NCI-H524 treated with DMSO at 0.1 percent for 48 hours (cell line): ENCODE measurements around the gene CMYA5.
"Not testable (repeated sequence)": the region's sequence is repeated elsewhere in the genome, so short reads cannot be mapped to it uniquely, and the experiment has no call there.

Experiments used
- DNase-seq: peaks from one replicate; lab custom pipeline; 2025; lab: John Stamatoyannopoulos, UW

Gene CMYA5

DNA sequence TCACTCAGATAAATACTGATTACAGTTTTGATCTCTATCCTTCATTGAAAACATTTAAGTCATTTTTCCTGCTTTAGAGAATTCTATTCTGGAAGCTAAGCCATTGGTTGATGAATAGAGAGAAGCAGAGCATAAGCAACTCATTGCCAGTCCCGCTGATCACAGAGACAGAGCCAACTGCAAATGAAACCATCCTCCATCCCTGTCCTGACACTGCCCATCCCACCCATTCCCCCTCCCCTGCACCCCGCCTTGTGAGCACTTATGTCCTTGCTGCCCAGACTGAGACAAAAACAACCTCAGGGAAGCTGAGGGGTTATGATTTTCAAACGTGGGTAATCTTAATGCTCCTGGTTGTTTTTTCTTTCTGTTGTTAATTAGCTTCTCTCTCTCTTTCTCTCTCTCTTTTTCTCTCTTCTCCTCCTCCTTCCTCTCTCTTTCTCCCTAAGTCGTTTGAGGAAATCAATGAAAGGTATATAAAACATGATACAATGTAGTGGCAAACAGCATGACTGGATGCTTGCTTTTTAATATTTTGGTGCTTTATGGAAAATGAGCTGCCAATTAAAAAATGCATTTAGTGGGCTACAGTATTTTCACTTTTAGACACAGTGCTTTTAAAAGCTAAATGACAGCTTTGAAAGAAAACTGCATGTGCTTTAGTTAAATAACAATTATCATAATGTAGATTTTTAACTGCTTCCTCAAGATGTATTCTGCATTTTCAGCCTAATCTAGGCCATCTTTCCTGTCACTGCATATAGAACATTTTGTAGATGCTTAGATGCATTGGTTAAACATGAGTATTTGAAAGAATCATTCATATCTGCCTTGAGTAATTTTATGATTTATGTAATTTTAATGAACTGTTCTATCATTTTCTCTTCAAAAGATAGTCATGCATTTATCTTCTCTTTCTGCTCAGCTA, 57.3 kb downstream of the CMYA5 start:
- DNase-seq: no peak

DNA sequence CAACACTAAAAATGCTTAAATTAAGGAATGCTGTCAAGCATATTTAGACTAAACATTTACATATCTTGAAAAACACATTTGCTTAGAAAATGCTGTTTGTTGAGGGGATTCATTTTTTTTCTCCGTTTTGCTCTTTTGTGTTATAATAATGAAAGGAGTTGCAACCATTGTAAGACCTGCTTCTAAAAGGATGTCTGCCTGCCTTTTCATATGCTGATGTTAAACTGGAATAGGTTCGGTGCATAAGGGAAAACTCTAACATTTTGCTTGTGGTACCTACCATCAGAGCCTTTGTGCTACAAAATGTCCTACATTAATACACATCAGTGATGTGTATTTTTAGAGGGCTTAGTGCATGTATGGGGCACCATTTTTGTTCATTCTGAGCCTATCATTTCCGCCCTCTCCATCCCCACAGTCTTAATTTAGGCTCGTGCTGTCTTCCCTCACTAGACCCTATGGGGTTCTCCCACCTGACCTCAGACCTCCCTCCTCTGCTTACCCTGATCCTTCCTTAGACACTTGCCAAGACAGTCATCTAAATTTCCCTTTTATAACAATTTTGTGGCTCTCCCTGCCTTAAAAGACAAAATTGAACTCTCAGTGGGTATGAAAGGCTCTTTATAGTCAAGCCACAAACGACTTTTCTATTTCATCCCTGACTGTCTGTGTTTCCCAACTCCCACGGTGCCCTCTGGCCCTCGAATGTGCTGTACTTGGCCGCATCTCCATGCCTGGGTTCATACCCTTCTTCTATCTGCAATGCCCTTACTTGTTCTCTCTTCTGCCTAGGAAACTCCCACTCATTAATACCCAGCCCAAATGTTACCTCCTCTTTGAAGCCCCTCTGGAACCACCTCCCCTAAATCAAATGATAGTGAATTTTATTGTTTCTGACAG, 61.2 kb downstream of the CMYA5 start:
- DNase-seq: no peak

DNA sequence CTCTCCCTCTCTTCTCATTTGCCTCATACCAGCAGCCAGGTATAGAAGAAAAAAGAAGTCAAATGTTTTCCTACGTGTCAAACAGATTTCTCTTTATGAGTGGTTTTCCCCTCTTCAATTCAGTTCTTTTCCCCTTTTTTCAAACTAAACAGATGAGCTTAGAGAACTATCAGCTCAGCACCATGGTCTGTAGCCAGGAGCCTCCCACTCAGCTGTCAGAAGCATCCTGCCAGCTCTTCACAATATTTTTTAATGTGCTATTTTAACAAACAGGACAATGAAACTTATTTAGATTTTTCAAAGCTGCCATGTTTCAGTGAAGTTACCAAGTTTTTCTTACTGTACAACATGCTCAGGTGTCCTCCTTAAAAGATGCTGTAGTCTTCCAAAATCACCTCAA, 63.5 kb downstream of the CMYA5 start:
- DNase-seq: no peak

DNA sequence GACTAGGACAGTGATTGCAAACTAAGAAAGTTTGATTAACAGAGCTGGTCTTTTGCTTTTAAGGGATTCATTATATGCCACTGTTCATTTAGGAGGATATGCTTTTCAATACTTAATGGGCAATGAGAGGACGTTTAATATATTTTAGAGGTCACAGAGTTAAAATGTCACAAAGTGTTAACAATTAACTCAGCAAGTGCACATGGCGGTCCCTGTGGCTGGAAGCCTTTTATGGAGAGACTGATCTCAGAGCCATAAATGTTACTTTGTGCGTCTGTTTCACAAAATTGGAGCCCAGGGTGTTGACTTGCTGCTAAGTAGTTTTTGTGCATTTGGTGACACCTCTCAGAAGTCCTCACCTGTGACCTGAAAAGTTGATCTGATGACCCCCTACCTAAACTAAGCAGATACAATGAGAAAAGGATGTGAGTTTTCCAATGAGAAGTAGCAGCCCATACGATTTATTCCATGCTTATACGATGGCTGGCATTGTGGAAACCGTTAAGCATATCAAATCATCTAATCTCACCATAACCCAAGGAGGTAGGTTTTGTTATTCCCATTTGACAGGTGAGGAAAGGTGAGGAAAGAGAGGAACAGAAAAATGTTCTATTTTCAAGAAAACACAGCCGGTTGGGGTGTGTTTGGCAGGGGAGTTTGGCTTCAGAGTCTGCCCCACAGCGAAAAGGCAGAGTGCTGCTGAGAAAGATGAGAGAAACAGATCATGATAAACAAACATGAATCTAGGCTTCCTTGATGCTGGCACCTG, 64.4 kb downstream of the CMYA5 start:
- DNase-seq: no peak

DNA sequence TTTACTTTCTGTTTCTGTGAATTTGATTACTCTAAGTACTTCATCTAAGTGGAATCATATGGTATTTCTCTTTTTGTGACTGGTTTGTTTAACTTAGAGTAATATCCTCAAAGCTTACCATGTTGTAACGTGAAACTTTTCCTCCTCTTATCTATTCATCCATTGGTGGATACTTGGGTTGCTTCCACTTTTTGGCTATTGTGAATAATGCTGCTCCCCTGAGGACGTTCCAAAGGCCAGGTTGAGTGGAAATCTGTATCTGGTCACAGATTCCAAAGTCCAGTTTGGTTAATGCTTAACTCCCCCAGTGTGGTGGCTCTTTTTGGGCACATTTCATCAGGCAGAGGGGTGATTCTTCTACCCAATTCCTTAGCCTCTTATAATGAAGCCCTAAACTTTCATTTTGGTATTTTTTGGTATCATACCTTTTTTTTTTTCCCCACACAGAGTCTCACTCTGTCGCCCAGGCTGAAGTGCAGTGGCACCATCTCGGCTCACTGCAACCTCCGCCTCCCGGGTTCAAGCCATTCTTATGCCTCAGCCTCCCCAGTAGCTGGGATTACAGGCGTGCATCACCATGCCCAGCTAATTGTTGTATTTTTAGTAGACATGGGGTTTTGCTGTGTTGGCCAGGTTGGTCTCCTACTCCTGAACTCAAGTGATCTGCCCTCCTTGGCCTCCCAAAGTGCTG, 65.4 kb downstream of the CMYA5 start:
- no peak for DNase-seq

DNA sequence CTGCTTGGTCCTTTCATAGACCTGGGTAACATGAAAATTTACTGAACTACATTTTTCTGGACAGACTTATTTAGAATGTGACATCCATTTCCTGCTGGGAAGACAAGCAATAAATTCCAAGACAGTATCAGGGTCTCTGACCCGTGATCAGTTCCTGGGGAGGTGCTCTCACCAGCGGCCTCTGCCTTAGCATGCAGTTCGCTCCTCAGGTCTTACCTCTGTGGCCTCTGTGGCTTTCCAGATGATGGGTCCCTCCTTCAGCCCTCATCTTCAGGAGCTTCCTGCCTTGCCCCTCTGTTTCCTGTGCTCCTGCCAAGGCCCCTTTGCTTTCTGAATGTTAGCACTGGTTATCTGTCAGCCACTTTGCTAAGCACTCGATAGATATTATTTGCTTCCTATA, 66.4 kb downstream of the CMYA5 start:
- no peak for DNase-seq

DNA sequence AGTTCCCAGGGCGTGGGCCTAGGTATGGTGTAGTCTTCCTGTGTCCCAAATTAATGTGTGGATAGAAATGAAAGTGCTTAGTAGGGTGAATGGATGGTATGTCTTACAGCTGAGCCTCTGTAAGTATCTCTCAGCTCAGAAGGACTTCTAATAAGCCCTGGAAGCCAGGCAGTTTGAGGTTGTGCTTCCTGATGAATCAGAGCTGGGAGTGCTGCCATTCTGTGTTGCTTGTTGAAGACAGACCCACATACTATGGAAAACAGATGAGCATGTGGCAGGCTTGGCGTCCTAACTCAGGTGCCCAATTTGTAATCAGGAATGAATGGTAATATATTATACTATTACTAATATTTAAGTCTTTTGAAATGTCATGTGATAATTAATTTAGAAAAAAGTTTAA, 69.8 kb downstream of the CMYA5 start:
- no peak for DNase-seq

DNA sequence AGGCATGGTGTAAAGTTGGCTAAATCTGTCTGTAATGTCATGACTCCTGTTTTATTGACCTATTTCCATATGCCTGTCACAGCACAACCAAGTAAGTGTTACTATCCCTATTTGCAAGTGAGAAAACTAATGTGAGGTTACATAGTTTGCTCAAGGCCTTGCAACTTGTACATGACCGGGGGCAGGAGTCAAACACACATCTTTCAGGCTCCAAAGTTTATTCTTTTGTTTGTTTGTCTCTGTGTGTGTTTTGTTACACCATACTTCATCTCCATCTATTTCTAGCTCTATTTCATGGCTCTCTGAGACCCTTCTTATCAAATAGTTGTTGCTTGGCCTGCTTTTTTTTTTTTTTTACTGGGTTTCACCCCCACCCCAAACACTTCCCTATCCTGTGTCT, 70.2 kb downstream of the CMYA5 start:
- DNase-seq: no peak

DNA sequence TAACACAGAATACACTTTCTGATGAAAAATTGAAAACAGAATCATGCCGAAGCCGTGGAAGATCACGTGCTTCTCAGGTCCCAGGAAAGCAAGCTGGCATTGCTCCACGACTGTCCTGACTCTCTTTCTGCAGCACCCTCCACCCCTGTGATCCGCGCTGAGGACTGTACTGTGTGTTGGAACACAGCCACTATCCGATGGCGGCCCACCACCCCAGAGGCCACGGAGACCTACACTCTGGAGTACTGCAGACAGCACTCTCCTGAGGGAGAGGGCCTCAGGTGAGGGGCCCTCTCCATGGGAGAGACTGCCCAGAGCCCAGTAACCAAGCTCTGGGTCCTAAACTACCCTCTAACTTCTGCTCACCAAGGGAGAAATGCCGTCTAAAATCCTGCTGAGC, 73.3 kb downstream of the CMYA5 start:
- no peak for DNase-seq

DNA sequence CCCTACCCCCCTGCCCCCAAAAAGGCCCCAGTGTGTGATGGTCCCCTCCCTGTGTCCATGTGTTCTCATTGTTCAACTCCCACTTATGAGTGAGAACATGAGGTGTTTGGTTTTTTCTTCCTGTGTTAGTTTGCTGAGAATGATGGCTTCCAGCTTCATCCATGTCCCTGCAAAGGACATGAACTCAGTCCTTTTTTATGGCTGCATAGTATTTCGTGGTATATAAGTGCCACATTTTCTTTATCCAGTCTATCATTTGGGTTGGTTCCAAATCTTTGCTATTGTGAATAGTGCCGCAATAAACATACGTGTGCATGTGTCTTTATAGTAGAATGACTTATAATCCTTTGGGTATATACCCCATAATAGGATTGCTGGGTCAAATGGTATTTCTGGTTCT, 74.5 kb downstream of the CMYA5 start:
- DNase-seq: not testable (repeated sequence)

DNA sequence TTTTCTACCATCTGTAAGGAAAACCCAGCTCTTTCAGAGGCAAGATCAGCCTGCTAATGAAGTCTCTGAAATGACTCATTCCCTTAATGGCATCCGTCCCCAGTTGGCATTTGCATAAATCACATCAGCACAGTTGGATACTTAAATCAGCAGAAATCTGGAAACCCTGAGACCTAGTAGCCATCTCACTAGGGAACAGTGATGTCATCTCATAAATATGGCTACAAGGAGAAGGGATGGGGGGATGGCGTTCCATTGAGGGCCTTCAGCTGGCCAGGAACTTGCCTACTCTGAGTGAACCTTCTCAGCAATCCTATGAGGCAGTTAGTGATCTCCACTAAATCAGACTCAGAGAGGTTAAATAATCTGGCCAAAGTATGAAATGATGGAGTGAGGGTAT, 81.8 kb downstream of the CMYA5 start:
- DNase-seq: no peak

DNA sequence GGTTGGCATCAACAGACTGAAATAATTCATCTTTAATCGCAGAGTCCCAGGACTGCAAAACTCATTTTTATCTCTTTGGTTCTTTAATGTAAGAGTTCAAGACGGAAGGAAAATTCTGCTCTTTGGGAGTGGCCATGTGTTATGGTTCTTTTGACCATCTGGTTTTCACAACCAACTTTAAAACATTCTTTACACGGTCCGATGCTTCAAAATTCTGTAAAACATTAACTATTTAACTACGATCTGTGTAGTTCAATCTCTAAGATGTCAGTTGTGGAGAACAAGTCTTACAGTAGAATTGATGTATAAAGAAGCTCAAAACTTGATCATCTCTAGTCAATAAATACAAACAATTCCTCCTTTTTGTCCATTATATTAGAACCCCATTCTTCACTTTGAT, 83.0 kb downstream of the CMYA5 start:
- DNase-seq: no peak

DNA sequence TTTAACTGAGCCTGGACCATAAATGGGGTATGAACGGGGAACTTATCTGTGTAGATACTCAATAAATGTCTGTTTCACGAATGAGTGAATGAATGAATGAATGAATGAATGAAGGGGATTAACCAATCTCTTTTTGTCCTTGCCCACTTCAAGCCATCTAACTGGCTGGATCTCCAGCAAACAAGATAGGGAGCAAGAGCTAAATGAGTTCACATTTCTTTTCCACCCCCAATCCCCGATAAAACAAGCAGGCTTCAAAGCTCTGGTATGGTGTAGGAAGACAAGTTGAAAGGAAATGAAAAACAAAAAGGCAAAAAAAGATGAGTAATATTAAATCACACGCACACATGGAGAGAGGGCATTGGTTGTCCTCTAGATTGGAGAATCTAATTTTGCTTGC, 84.0 kb downstream of the CMYA5 start:
- DNase-seq: no peak

DNA sequence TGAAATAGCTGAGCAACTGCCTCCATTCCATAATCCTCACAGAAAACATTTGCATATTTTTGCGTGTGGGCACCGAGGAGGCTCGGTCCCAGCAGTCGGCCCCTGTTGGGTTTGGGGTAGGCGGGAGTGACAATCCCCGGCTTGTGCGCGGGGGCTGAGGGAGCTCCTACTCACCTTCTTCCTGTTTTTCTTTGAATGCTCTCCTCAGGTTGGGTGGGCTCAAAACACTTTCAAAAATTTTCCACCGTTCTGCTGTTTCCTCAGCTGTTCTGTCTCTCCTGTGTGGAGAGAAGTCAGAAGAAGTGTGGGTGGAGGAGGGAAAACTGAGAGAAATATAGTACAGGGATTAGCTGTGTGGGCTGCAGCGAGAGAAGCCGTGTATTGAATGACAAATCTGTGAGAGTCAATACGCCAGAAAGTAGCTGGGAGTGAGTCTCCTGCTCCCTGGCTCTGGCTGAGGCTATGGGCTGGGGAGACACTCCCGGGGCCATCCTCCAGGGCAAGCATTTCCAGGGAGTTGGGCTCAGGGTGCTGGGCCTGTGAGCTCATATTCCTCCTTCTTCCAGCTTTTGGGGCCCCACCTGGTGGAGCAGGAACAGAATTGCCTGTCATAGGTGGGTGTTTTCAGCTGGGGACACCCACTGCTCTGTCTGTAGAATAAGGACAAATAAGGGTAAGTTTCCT, 84.7 kb downstream of the CMYA5 start:
- no peak for DNase-seq

DNA sequence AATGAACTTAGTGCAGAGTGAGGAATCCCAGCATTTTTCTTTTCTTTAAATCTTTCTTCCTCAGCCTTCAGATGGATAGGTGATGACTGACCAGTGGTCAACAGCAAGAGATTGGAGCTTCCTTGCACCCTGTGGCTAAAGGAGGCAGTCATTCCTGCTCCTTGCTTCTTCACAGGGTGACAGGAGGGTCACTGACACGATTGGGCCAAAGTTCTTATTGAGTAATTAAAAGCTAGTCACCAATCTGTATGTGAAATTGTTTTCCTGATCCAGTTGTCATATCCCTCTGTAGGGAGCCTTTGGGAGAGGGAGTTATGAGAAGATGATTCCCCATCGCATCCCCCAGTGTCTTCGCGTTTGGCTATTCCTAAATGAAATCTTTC, 85.2 kb downstream of the CMYA5 start:
- no peak for DNase-seq

DNA sequence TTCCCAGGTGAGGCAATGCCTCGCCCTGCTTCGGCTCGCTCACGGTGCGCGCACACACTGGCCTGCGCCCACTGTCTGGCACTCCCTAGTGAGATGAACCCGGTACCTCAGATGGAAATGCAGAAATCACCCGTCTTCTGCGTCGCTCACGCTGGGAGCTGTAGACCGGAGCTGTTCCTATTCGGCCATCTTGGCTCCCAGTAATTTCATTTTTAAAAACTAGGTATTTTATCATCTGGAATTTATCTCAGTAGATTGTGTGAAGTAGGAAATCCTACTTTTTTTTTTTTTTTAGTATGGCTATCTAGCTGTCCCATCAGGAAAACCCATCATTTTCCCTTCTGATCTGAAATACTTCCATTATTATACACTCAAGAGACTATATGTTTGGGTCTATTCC, 95.1 kb downstream of the CMYA5 start:
- DNase-seq: not testable (repeated sequence)

DNA sequence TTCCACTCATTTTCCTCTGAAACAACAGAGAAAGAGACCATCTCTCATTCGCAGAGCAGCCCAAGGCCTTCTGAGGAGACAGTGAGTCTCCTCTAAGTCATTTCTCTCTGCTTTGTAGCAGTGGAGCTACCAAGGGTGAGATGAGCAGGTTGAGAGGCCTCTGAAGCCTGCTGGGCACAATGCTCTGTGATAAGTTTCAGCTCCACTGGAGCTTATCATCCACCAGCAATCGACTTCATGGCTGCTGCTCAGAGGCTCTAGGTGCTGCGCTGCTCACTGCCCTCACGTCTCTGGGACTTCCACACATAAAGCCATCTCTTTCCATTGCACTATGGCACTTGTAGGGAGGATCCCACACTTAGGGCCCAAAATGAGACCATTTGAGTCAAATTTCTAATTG, 96.3 kb downstream of the CMYA5 start:
- no peak for DNase-seq

DNA sequence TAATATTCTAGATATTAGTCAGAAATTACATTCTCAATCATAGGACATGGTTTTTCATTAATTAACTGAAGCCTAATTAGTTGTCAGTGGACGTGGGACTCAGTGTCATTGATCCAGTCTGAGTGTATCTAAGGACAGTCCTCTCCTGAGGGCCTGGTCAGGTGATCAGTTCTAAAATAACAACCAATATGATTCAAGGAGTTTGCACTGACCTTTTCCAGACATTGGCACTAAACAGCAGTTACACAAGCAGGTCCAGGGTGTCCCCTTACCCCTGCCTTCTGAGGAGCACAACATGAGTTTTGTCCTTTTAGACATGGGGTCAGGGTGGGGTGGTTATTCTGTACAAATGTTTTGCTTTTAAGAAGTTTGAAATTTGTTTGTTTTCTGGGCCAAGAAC, 97.8 kb downstream of the CMYA5 start:
- no peak for DNase-seq

DNA sequence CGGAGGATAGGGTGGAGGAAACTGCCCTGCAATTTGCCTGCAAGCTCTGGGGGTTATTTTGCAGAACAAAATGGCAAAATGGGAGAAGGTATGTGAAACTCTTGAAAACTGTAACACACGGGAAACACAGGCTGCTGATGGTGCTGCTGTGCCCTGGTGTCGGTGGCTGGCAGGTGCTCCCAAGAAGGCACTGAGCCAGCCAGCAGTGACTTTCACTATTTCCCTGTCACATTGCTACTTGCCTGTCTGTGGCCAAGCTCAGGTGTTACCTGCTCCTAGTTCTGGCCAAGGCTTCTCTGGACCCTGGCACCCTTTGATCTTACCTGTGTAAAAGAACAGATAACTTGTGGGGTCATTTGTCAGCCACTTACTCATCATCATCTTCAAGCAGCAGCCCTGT, 102.2 kb downstream of the CMYA5 start:
- no peak for DNase-seq

DNA sequence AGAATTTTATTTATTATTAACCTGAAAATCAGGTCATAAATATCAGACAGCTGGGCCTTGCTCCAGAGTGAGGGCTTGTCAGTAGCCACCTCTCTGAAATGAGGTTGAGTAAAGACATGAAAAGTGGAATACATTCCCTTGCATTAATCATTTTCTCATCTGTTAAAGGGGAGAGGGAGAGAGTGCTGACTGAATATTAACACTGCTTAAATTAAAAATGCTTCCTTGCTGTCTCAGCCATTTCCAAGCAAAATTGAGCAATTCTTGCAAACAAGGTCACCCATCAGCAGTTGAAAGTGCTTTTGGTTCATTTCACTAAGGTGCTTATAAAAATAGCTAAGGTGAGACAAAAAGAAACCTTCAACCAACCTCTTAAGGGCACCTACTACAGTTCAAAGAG, 102.8 kb downstream of the CMYA5 start:
- DNase-seq: no peak

DNA sequence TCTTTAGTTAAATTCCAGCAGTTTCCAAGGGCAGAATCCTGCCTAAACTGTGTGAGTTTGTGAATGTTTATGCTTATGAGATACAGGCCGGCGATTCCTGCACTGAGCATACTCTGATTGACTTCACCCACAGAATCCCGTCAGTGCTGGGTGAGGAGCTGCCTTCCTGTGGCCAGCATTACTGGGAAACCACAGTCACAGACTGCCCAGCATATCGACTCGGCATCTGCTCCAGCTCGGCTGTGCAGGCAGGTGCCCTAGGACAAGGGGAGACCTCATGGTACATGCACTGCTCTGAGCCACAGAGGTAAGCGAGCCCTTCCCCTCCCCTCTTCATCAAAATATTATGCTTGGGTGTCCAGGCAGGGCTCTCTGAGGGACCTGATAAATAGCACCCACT, 103.7 kb downstream of the CMYA5 start:
- no peak for DNase-seq
